Measurements from ENCODE around the gene DYNLT1. TPM values are rescaled to one million over a fixed set of nuclear protein-coding genes. Genes with fewer than 3 reads are reported as not detected.
"Not testable (repeated sequence)": the region's sequence is repeated elsewhere in the genome, so short reads cannot be mapped to it uniquely, and the experiment has no call there.

The DYNLT1 gene
- total RNA-seq, 4 donors from 2014 or later = 93.8 to 190 (median 146) TPM

GRCh38 chr6:158684745-158685324 is 40.3 kb upstream of the DYNLT1 start:
- no peaks in the 10 kb centered on the region for H3K9me3 ChIP-seq
- H3K36me3 ChIP-seq = no peaks in the 10 kb centered on the region
- no peak overlapping the region for H3K4me3 ChIP-seq
- no peak overlapping the region for H3K27ac ChIP-seq
- no peaks in the 10 kb centered on the region for H3K27me3 ChIP-seq
- H3K4me1 ChIP-seq = peaks cover 0 to 14% (median 2%) of the 10 kb centered on the region in 4 donors
- no peak for DNase-seq
- TF ChIP-seq POLR2A (IDR thresholded peaks at IDR 0.05) = no peak
- no peak for TF ChIP-seq CTCF (IDR thresholded peaks at IDR 0.05)

GRCh38 chr6:158684311-158684710 is 39.8 kb upstream of the DYNLT1 start:
- peaks cover 0 to 14% (median 2%) of the 10 kb centered on the region in 4 donors for H3K4me1 ChIP-seq
- H3K9me3 ChIP-seq = no peaks in the 10 kb centered on the region
- no peaks in the 10 kb centered on the region for H3K36me3 ChIP-seq
- no peak for DNase-seq
- H3K27me3 ChIP-seq = no peaks in the 10 kb centered on the region
- H3K4me3 ChIP-seq = no peak overlapping the region
- no peak for TF ChIP-seq CTCF (IDR thresholded peaks at IDR 0.05)
- TF ChIP-seq POLR2A (IDR thresholded peaks at IDR 0.05) = no peak
- H3K27ac ChIP-seq = no peak overlapping the region

- Histone ChIP-seq H3K27me3 (no peaks in the 10 kb centered on the region), H3K27ac (no peak overlapping the region), H3K4me3 (no peak overlapping the region), H3K36me3 (no peaks in the 10 kb centered on the region), H3K9me3 (no peaks in the 10 kb centered on the region), H3K4me1 (no peaks in the 10 kb centered on the region)
- no peak for DNase-seq
- TF ChIP-seq CTCF (IDR thresholded peaks at IDR 0.05) (no peak), POLR2A (IDR thresholded peaks at IDR 0.05) (no peak)
These were observed 35.9 kb upstream of the DYNLT1 start for GRCh38 chr6:158680481-158680880.

- H3K36me3 ChIP-seq = no peaks in the 10 kb centered on the region
- no peak overlapping the region for H3K27ac ChIP-seq
- TF ChIP-seq CTCF (IDR thresholded peaks at IDR 0.05) (no peak), POLR2A (IDR thresholded peaks at IDR 0.05) (no peak)
- DNase-seq = no peak
- H3K27me3 ChIP-seq = no peaks in the 10 kb centered on the region
- no peak overlapping the region for H3K4me3 ChIP-seq
- H3K9me3 ChIP-seq = no peaks in the 10 kb centered on the region
- H3K4me1 ChIP-seq = no peaks in the 10 kb centered on the region
These were observed 35.5 kb upstream of the DYNLT1 start for GRCh38 chr6:158680015-158680414.

- Histone ChIP-seq H3K36me3 (no peaks in the 10 kb centered on the region), H3K9me3 (no peaks in the 10 kb centered on the region), H3K4me1 (no peaks in the 10 kb centered on the region), H3K27me3 (no peaks in the 10 kb centered on the region), H3K4me3 (no peak overlapping the region), H3K27ac (no peak overlapping the region)
- no peak for DNase-seq
- no peak for TF ChIP-seq CTCF (IDR thresholded peaks at IDR 0.05)
- TF ChIP-seq POLR2A (IDR thresholded peaks at IDR 0.05) = no peak
These were observed 33.5 kb upstream of the DYNLT1 start for GRCh38 chr6:158677906-158678578.

- not testable (repeated sequence) for H3K4me1 ChIP-seq, H3K27me3 ChIP-seq, DNase-seq, H3K27ac ChIP-seq, H3K4me3 ChIP-seq, H3K36me3 ChIP-seq, H3K9me3 ChIP-seq
These were observed 32.6 kb upstream of the DYNLT1 start for GRCh38 chr6:158677094-158677493.

Data from Peyer's patch (tissue), 4 donors.